ENCODE measurements around the gene ARID1B. TPM values are rescaled to one million over a fixed set of nuclear protein-coding genes. Genes with fewer than 3 reads are reported as not detected.
"Not testable (repeated sequence)": the region's sequence is repeated elsewhere in the genome, so short reads cannot be mapped to it uniquely, and the experiment has no call there.

ARID1B gene
- total RNA-seq, 1 experiment from 2014 or later, result 18.2 TPM

DNA sequence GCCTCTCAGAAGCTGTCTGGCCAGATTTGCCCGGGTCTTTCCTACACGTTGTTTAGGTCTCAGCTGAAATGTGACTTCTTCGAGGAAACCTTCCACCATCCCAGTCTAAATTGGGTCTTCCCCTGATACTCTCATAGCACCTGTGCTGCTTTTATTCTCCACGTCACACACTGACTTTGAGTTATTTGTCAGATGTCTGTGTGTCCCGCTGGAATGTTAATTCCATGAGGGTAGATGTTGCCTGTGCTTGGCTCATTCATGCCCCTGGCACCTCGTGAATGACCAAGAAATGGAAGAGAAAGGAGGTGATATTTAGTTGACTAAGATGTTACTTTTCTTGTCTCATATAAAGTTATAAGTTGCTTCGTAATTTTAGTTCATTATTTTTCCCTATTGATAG is 348.4 kb downstream of the ARID1B start:
- no peak for DNase-seq (ENCODE audit: low read depth)

DNA sequence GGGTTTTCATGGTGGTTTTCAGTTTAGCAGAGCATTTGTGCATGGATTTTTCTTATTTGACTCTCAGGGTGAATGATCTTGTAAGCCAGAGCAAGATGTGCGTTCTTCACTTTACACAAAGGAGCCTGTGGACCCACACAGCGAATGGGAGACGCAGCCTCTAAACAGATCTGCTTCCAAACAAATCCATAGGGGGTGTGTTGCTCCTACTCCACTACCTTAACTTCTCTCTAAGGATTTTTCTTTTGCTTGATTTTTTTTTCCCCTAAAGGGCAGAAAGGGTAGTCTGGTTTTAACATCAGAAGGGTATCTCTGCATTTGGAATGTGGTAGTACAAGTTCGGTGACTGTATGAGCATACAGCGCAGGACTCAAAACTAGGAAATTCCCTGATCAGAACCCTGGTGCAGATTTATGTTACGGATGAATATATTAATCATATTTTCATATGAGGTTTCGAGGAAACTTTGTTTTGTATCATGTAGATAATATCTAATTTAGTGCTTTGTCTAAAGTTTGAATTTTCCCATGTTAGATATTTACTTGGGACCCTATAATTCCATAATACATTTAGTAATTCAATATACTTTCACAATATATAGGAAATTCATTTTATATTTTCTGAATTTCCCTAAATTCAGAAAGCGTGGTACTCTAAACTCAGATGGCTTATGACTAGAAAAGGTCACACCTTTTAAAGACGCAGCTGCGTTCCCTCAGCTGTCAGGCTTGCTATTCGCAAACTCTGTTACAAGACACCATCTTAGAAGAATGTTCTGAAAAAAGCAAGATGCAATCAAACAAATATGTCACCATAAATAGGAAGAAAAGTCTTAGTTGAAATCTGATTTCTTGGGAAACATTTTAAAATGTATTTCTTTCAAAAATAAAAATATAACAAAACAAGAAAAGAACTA is 349.3 kb downstream of the ARID1B start:
- no peak for DNase-seq (ENCODE audit: low read depth)

DNA sequence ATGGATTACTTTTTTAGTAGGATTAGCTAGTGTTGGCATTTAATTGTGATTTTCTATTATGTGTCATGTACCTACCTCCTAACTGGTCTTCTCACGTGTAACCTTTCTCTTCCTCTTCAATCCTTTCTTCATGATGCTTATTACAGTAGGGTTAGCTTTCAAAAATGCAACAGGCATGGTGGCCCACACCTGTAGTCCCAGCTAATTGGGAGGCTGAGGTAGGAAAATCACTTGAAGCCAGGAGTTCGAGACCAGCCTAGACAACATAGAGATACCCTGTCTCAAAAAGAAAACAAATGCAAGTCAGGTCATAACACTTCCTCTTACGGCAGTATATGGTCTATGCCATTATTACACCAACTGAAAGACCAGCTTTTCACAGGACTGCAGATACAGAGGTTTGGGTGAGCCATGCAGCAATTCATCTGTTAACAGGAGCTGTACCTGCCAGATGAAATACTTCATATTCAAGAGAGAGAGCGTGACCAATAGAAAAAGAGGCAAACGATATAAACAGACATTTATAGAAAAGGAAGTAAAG is 351.1 kb downstream of the ARID1B start:
- DNase-seq (ENCODE audit: low read depth), result no peak

DNA sequence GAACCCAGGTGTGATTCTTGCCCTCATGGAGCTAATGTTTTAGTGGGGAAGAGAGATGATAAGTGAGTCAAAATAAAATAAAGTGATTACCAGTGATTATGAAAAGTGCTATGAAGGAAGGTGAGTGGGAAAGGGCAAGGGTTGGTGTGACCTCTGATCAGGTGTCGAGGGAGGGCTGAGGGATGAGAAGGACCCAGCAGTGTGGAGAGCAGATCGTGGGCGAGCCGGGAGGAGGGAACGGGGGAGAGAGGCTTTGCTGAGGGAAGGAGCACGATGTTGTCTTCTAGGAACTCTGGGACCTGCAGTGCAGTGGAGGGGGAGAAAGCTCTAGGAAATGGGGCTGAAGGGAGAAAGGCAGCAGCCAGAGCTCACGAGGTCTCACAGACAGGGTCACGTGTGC is 354.1 kb downstream of the ARID1B start:
- DNase-seq (ENCODE audit: low read depth), result no peak

GRCh38 chr6:157133856-157134255 is 356.7 kb downstream of the ARID1B start:
- peak; percentile 50 for DNase-seq (ENCODE audit: low read depth)

- no peak for DNase-seq (ENCODE audit: low read depth)
Observed at GRCh38 chr6:157134402-157135047, 357.3 kb downstream of the ARID1B start.

DNA sequence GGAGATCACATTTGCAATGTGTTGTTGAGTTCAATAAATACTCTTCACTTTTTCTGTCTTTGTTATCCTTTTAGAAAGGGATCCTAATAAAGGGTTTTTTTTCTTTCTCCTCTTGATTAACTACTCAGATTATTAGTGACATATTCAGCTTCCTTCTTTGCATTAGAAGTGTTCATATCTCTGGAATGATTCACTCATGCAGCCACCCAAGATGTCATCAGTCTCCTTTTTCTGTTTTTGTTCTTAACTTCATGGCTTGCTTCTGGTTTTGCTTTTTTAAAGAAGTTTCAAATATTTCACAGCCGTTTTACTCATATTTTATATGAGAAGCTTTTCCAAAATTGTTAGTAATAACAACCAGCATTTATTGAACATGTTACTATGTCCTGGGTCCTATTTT is 358.5 kb downstream of the ARID1B start:
- no peak for DNase-seq (ENCODE audit: low read depth)

DNA sequence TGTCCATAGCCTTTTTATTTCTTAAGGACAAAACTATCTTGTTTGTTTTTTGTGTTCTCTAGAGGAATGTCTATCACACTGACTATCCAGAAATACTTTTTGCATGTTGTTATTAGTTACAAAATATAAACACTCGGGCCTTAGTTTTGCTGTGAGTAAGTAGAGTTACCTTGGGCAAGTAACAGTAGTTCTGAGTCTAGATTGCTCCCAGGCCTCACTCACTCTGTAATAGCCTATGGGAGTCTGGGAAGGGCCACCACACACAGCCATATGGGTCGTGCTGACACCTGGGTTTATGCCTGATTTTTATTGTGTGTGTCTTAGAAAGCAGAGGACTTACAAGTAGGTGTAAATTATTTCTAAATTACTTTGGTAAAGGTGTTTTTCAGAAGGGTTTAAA is 360.3 kb downstream of the ARID1B start:
- DNase-seq (ENCODE audit: low read depth), result no peak

- no peak for DNase-seq (ENCODE audit: low read depth)
Observed at GRCh38 chr6:157139054-157139708, 362.0 kb downstream of the ARID1B start.

DNA sequence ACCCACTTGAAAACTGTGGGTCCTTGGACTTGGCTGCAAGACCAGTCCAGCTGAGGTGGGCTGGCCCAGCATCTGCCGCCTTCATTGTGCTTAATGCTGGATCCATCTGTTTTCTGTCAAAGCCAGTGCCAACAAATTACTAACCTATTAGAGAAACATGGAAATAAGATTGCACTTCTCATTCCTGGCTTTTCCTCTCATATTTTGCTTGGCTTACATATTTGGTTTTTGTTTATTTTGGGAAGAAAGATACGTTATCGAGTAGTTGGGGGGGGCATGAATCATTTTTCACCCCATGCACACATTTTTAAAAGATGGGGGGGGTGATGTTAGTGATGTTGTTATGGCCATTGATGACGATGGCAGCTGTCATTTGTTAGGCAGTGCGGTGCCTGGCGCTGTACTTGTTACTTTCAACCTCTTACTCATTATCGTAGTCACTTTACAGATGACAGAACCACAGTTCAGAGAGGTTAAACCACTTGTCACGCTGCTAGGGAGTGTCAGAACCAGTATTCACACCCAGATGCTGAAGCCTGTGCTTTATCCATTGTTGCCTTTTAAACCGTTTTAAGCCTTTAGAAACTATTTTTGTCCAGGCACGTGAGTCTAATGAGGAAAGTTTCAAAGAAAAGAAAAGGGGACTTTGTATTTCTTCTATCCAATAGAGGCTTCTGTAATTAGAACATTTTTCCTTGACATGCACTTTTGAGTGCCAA is 366.2 kb downstream of the ARID1B start:
- DNase-seq (ENCODE audit: low read depth), result peak; percentile 64

GRCh38 chr6:157143890-157144798 is 367.0 kb downstream of the ARID1B start:
- DNase-seq (ENCODE audit: low read depth), result no peak

DNA sequence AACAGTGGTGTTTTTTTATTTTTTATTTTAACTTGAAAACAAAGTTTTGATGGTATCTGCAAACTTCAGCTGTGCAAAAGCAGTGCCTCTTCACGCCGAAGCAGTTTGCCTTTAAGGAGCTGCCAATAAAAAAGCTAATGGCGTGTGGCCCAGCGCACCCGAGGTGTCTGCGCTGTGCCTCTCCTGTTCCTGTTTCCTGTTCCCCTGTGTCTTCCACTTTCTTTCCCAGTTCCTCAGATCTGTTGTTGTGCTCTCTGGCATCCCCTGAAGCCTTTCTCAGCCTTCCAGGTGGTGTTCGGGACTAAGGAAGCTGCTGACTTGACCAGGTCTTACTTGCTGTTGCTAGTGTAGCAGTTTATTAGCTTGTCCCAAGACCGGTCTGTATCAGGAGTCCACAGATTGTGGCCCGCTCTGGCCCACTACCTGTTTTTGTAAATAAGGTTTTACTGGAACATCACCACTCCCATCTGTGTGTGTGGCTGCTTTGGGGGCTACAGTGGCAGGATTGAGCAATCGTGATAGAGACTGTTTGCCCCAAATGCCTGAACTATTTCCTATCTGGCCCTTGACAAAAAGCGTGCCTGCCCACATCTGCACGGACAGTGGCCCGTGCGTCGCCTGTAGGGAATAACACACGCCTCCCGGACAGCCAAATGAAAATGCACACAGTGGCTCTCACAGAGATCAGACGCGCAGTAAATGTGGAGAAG is 367.8 kb downstream of the ARID1B start:
- DNase-seq (ENCODE audit: low read depth), result no peak

- no peak for DNase-seq (ENCODE audit: low read depth)
Observed at GRCh38 chr6:157145656-157146285, 368.6 kb downstream of the ARID1B start.

DNA sequence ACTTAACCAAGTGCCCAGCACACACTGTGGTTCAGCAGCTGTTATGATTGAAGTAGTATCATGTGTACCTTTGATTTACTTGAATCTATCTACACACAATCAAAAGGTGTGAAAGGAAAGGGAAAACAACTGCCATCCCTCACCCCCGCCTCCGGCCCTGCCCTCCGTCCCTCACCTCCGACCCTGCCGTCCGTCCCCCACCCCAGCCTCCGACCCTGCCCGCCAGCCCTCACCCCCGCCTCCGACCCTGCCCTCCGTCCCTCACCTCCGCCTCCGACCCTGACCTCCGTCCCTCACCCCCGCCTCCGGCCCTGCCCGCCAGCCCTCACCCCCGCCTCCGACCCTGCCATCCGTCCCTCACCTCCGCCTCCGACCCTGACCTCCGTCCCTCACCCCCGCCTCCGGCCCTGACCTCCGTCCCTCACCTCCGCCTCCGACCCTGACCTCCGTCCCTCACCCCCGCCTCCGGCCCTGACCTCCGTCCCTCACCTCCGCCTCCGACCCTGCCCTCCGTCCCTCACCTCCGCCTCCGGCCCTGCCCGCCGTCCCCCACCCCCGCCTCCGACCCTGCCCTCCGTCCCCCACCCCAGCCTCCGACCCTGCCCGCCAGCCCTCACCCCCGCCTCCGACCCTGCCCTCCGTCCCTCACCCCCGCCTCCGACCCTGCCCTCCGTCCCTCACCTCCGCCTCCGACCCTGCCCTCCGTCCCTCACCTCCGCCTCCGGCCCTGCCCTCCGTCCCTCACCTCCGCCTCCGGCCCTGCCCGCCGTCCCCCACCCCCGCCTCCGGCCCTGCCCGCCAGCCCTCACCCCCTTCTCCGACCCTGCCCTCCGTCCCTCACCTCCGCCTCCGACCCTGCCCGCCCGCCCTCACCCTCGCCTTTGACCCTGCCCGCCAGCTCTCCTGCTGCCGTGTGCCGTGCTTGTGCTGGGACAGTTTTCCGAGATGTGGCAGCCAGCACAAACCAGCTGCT is 370.2 kb downstream of the ARID1B start:
- not testable (repeated sequence) for DNase-seq (ENCODE audit: low read depth)

DNA sequence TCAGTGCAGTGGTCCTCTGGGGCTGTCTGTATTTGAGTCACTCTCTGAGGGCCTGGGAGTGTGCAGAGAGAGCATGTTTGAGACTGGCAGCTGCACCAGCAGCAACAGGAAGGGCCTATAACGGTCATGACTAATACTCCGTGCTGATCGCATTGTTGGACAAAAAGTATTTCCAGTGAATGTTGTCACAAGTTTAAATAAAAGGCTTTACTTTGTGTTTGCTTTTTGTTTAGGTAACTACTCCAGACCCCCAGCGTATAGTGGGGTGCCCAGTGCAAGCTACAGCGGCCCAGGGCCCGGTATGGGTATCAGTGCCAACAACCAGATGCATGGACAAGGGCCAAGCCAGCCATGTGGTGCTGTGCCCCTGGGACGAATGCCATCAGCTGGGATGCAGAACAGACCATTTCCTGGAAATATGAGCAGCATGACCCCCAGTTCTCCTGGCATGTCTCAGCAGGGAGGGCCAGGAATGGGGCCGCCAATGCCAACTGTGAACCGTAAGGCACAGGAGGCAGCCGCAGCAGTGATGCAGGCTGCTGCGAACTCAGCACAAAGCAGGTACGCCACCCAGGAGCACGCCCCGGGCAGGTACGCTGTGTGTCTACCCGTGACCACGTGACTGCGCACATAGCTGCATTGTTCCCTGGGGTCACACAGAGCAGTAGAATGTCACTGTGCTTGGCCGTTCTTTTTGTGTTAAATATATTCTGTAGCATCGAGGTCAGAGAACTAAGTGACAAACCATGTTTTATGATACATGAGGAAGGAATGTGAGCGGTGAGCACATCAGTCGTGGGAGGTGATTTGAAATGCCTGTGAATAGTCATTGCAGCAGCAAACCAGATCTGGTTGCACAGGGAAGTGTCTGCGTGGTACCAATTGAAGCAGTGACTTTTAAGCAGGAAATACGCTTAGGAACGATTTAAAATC is 371.5 kb downstream of the ARID1B start:
- peak; percentile 99 for DNase-seq (ENCODE audit: low read depth)

- peak; percentile 80 for DNase-seq (ENCODE audit: low read depth)
Observed at GRCh38 chr6:157150076-157150475, 372.9 kb downstream of the ARID1B start.

DNA sequence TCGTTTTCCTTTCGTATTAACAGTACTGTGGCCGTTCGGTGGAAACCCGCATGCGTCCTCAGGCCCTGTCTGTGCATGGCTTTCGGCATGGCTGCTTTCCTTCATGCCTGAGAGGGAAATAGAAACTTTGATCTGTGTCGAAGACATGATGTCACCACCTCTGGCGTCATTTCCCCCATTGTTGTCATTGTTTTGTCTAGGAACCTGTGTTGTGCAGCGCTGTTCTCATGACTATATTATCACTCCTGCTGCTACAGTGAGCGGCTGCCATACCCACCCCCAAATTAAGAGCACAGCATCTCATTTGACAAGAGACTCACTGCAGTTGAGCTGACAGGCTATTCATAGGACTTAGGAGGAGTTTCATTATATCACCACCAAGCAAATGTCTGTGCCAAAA is 373.9 kb downstream of the ARID1B start:
- no peak for DNase-seq (ENCODE audit: low read depth)
